ENCODE results near the gene USP8.
"Not testable (repeated sequence)": the region's sequence is repeated elsewhere in the genome, so short reads cannot be mapped to it uniquely, and the experiment has no call there.

DNA sequence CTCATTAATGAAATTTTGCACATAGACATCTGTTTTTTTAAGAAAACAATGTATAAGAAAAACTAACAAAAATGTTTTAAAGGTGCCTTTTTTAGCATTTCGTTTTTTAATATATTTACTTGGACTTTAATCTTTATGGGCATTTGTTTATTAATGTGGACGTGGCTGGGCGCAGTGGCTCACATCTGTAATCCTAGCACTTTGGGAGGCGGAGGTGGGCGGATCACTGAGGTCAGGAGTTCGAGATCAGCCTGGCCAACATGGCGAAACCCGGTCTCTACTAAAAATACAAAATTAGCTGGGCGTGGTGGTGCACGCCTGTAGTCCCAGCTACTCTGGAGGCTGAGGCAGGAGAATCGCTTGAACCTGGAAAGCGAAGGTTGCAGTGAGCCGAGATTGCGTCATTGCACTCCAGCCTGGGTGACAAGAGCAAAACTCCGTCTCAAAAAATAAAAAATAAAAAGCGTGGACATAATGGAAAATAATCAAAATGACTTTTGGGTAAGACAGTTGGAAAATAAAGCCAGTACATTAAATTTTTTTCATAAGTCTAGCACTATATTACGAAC lies 1.6 kb downstream of the USP8 start:
- TF ChIP-seq POLR2A (IDR thresholded peaks at IDR 0.05) = not testable (repeated sequence)
- TF ChIP-seq, protein P1, sequence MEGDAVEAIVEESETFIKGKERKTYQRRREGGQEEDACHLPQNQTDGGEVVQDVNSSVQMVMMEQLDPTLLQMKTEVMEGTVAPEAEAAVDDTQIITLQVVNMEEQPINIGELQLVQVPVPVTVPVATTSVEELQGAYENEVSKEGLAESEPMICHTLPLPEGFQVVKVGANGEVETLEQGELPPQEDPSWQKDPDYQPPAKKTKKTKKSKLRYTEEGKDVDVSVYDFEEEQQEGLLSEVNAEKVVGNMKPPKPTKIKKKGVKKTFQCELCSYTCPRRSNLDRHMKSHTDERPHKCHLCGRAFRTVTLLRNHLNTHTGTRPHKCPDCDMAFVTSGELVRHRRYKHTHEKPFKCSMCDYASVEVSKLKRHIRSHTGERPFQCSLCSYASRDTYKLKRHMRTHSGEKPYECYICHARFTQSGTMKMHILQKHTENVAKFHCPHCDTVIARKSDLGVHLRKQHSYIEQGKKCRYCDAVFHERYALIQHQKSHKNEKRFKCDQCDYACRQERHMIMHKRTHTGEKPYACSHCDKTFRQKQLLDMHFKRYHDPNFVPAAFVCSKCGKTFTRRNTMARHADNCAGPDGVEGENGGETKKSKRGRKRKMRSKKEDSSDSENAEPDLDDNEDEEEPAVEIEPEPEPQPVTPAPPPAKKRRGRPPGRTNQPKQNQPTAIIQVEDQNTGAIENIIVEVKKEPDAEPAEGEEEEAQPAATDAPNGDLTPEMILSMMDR (IDR thresholded peaks at IDR 0.05) = not testable (repeated sequence)
